Chondrocyte (in vitro differentiated cells): Measurements from ENCODE around the gene MDFIC. TPM values are rescaled to one million over a fixed set of nuclear protein-coding genes. Genes with fewer than 3 reads are reported as not detected.

ENCODE experiments used
- DNase-seq: peaks from one replicate; pipeline ENCODE4 v3.0.0; 2021; ENCODE audit warnings: mixed read lengths, low spot score
- H3K27ac Mint-ChIP-seq: one replicate; pipeline ENCODE4 v1.8.0; 2021; ENCODE audit warnings: mild to moderate bottlenecking, moderate library complexity, mixed read lengths; ENCODE audit not compliant: unreplicated experiment
- H3K27me3 Mint-ChIP-seq: 2 replicates; pipeline ENCODE4 v1.8.0; 2021; ENCODE audit warnings: low read depth, mixed read lengths
- H3K36me3 Mint-ChIP-seq: 2 replicates; pipeline ENCODE4 v1.8.0; 2021; ENCODE audit warnings: low read depth, mixed read lengths
- H3K4me1 Mint-ChIP-seq: 2 replicates; pipeline ENCODE4 v1.8.0; 2021; ENCODE audit warnings: low read depth, mild to moderate bottlenecking, mixed read lengths
- H3K4me3 Mint-ChIP-seq: one replicate; pipeline ENCODE4 v1.8.0; 2021; ENCODE audit warnings: mild to moderate bottlenecking, moderate library complexity, mixed read lengths; ENCODE audit not compliant: unreplicated experiment
- H3K9me3 Mint-ChIP-seq: 2 replicates; pipeline ENCODE4 v1.8.0; 2021; ENCODE audit warnings: low read depth, mixed read lengths
- total RNA-seq: library from RNA; stranded (reverse); gene quantifications from 3 replicates; pipeline ENCODE4 v1.2.1, GENCODE V29; 2021
- TF ChIP-seq, protein P1 (sequence below): fragments of 200-600 bp; sonication (generic); IDR thresholded peaks from 2 replicates; pipeline ENCODE4 v1.5.0; 2021; ENCODE audit warnings: antibody characterized with exemption, mild to moderate bottlenecking, moderate library complexity

The MDFIC gene
- total RNA-seq, 1 donor from 2014 or later: 15.6 TPM

DNA sequence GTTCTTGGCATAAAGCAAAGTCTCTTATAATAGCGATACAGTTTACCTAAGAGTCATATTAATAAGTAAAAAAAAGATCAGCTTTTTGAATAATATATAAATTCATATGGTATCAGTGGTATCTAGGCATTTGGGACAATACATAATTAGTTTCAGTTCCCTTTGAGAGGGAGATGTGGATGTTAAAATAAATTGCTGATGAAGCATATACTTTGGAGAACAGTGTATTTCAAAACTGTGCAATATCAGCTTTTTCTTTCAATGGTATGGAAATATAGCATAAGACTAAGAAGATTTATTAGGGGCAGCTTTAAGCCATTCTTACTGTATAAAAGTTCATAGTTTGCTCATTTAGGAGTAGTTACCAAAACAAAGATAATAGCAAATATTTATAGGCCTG is 35.5 kb downstream of the MDFIC start:
- no peak for DNase-seq
- no peaks in the 10 kb centered on the region for H3K27me3 Mint-ChIP-seq
- peaks cover 1% of the 10 kb centered on the region for H3K36me3 Mint-ChIP-seq
- no peak overlapping the region for H3K27ac Mint-ChIP-seq
- H3K4me1 Mint-ChIP-seq: peaks cover 16% of the 10 kb centered on the region
- H3K4me3 Mint-ChIP-seq: no peak overlapping the region
- no peaks in the 10 kb centered on the region for H3K9me3 Mint-ChIP-seq
- TF ChIP-seq, protein P1, sequence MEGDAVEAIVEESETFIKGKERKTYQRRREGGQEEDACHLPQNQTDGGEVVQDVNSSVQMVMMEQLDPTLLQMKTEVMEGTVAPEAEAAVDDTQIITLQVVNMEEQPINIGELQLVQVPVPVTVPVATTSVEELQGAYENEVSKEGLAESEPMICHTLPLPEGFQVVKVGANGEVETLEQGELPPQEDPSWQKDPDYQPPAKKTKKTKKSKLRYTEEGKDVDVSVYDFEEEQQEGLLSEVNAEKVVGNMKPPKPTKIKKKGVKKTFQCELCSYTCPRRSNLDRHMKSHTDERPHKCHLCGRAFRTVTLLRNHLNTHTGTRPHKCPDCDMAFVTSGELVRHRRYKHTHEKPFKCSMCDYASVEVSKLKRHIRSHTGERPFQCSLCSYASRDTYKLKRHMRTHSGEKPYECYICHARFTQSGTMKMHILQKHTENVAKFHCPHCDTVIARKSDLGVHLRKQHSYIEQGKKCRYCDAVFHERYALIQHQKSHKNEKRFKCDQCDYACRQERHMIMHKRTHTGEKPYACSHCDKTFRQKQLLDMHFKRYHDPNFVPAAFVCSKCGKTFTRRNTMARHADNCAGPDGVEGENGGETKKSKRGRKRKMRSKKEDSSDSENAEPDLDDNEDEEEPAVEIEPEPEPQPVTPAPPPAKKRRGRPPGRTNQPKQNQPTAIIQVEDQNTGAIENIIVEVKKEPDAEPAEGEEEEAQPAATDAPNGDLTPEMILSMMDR: no peak

DNA sequence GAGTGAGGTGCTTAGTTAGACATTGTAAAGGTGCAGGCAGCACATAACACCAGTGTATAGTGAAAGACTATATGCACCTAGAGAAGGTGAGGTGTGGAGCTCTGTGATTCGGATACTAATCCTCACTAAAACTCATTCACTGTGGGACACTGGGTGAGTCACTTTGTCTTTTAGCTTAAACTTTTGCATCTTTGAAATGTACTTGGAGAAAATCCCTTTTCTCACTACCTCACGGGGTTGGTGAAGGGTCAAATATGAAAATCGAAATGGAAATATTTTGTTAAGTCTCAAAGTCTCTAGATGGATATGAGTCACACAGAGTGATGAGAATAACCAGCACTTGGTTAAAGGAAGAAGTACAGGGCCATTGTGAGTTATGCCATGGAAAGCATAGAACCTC is 38.0 kb downstream of the MDFIC start:
- DNase-seq: no peak
- Mint-ChIP-seq H3K4me1 (peaks cover 18% of the 10 kb centered on the region), H3K36me3 (peaks cover 1% of the 10 kb centered on the region), H3K27ac (peak overlapping the region; percentile 2), H3K9me3 (no peaks in the 10 kb centered on the region), H3K4me3 (no peak overlapping the region), H3K27me3 (no peaks in the 10 kb centered on the region)
- TF ChIP-seq, protein P1: no peak

DNA sequence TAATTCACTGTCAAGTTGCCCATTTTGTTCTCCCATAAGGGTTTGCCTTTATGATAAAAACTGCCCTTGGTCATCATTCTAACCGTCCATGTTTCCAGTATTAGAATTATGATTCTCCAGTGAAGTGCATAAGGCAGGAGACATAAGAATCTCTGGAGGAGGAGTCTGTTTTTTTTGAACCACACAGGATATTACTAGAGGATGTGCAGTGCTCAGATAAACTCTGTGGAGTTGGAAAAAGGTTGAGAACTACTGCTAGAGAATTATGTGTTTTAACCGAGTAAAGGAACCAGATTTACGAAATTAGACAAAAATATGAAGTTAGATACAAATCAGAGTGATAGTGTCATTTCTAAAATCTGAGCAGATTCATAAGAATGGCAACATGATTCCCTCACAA is 40.5 kb downstream of the MDFIC start:
- peaks cover 1% of the 10 kb centered on the region for H3K36me3 Mint-ChIP-seq
- H3K27ac Mint-ChIP-seq: no peak overlapping the region
- H3K4me3 Mint-ChIP-seq: no peak overlapping the region
- no peaks in the 10 kb centered on the region for H3K27me3 Mint-ChIP-seq
- no peaks in the 10 kb centered on the region for H3K9me3 Mint-ChIP-seq
- H3K4me1 Mint-ChIP-seq: peaks cover 18% of the 10 kb centered on the region
- no peak for DNase-seq
- TF ChIP-seq, protein P1: no peak

DNA sequence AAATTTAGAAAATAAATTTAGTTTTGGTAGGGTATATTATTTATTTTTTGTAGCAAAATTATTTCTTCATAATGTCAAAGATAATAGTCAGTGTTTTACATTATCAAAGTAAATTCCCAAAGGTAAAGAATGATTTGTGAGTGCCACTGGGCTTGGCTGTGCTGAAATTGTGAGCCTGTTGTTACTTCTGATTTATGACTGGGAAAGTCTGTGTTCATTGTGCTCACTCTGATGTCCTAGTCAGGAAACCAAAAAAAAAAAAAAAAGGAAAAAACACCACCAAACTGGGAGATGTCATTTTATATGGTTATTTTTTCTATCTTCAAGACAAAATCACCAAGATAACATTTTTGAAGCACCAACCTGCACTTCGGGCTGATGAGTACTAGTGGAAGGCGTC is 44.3 kb downstream of the MDFIC start:
- Mint-ChIP-seq H3K9me3 (no peaks in the 10 kb centered on the region), H3K27ac (no peak overlapping the region), H3K4me3 (no peak overlapping the region), H3K36me3 (peaks cover 1% of the 10 kb centered on the region), H3K27me3 (no peaks in the 10 kb centered on the region), H3K4me1 (peaks cover 4% of the 10 kb centered on the region)
- DNase-seq: no peak
- TF ChIP-seq, protein P1: no peak

DNA sequence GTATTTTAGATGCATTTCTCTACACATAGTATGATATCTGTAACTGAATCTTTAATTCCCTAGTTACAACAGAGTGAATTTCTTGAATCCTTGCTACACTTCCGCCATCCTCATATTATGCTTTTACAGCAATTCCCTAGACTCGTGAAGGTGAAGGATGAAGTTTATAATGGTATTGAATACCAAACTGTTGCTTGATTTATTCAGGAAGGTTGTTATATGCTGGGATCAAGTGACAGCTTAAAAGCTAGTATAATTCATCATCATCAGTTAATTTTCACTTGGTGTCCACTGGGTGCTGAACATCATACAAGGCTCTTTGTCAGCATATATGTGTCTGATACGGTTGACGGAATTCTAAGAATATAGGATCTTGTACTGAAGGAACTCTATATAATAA is 47.2 kb downstream of the MDFIC start:
- TF ChIP-seq, protein P1: no peak
- no peak overlapping the region for H3K27ac Mint-ChIP-seq
- H3K27me3 Mint-ChIP-seq: no peaks in the 10 kb centered on the region
- H3K4me3 Mint-ChIP-seq: no peak overlapping the region
- no peaks in the 10 kb centered on the region for H3K36me3 Mint-ChIP-seq
- H3K4me1 Mint-ChIP-seq: peaks cover 12% of the 10 kb centered on the region
- DNase-seq: no peak
- no peaks in the 10 kb centered on the region for H3K9me3 Mint-ChIP-seq
